Rectal smooth muscle tissue (tissue), 1 donor: Measurements from ENCODE around the gene F8.

Source experiments
- H3K27ac ChIP-seq: one replicate; pipeline ENCODE4 v1.7.0; 2013; ENCODE audit warnings: low read depth, low read length, inconsistent platforms
- H3K27me3 ChIP-seq: one replicate; pipeline ENCODE4 v1.7.0; 2013; ENCODE audit warnings: low read length; ENCODE audit not compliant: control insufficient read depth, insufficient read depth
- H3K36me3 ChIP-seq: one replicate; pipeline ENCODE4 v1.7.0; 2013; ENCODE audit warnings: low read length; ENCODE audit not compliant: control insufficient read depth, insufficient read depth
- H3K4me1 ChIP-seq: one replicate; pipeline ENCODE4 v1.7.0; 2013; ENCODE audit warnings: low read length; ENCODE audit not compliant: control insufficient read depth, insufficient read depth
- H3K4me3 ChIP-seq: one replicate; pipeline ENCODE4 v1.7.0; 2013; ENCODE audit warnings: low read length
- H3K9ac ChIP-seq: one replicate; pipeline ENCODE4 v1.7.0; 2013; ENCODE audit warnings: low read length

The F8 gene

DNA sequence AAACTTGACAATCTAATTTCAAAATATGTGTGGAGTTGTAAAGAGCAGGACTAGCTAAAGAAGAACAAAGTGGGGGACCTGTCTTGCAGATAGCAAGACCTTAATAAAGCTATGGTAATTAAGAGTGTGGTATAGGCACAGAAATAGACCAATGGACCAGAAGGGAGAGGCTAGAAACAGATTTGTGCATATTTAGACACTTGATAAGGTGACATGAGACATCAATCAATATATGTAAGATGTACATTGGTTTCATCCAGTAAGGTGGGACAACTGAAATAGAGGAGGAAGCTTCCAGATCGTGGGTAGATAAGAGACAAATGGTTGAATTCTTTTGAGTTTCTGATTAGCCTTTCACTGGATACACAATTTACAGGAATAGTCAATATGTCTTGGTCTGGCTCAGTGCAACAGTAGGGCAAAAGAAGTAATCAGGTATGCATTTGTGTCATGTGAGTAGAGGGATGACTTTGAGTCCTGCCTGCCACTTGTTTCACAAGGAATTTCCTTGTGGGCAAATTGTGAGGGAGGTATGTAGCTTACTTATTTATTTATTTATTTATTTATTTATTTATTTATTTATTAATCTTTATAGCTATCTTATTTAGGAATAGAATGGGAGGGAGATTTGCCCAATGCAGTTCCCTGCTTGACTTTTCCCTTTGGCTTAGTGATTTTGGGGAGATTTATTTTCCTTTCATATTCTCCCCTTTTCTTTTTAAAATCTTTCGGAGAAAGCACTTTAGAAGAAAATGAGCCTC lies 210.0 kb downstream of the F8 start:
- no peak overlapping the region for H3K9ac ChIP-seq
- H3K27ac ChIP-seq, result no peak overlapping the region
- no peaks in the 10 kb centered on the region for H3K4me1 ChIP-seq
- H3K27me3 ChIP-seq, result no peaks in the 10 kb centered on the region
- no peaks in the 10 kb centered on the region for H3K36me3 ChIP-seq
- no peak overlapping the region for H3K4me3 ChIP-seq

DNA sequence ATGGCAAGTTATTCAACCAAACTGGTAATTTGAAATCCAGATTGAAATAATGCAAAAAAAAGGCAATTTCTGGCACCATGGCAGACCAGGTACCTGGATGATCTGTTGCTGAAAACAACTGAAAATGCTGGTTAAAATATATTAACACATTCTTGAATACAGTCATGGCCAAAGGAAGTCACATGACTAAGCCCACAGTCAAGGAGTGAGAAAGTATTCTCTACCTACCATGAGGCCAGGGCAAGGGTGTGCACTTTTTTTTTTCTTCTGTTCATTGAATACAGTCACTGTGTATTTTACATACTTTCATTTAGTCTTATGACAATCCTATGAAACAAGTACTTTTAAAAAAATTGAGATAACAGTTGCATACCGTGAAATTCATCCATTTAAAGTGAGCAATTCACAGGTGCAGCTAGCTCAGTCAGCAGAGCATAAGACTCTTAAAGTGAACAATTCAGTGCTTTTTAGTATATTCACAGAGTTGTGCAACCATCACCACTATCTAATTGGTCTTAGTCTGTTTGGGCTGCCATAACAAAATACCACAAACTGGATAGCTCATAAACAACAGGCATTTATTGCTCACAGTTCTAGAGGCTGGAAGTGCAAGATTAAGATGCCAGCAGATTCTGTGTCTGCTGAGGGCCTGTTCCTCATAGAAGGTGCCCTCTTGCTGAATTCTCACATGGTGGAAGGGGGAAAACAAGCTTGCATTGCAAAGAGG lies 212.4 kb downstream of the F8 start:
- no peaks in the 10 kb centered on the region for H3K4me1 ChIP-seq
- no peak overlapping the region for H3K27ac ChIP-seq
- H3K36me3 ChIP-seq, result no peaks in the 10 kb centered on the region
- H3K27me3 ChIP-seq, result no peaks in the 10 kb centered on the region
- no peak overlapping the region for H3K4me3 ChIP-seq
- H3K9ac ChIP-seq, result no peak overlapping the region

DNA sequence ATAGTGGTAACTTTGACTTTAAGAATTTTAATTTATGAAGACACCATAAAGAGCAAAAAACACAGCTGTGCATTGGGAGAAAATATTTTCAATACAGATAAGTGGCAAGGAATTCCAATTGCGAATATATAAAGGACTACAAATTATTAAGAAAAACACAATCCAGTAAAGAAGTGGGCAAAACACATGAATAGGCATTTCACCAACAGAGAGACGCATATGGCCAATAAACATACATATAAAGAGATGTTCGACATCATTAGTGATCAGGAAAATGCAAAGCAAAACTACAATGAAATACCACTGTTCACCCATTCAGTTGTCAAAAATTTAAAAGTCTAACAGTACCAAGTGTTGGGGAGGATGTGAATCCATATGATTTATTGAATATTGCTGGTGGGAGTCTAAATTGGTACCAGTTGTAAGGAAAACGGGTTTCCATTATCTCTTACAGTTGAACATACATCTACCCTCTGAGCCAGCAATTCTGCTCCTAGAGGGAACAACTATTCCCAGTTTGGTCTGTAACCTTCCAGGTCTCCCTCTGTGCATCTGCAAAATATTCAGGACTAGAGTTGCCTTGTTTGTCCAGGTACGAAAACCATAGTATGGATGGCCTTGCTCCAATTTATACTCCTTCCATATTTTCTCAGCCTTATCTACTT lies 215.6 kb downstream of the F8 start:
- no peak overlapping the region for H3K4me3 ChIP-seq
- H3K27me3 ChIP-seq, result no peaks in the 10 kb centered on the region
- no peaks in the 10 kb centered on the region for H3K4me1 ChIP-seq
- H3K9ac ChIP-seq, result no peak overlapping the region
- H3K36me3 ChIP-seq, result no peaks in the 10 kb centered on the region
- no peak overlapping the region for H3K27ac ChIP-seq

DNA sequence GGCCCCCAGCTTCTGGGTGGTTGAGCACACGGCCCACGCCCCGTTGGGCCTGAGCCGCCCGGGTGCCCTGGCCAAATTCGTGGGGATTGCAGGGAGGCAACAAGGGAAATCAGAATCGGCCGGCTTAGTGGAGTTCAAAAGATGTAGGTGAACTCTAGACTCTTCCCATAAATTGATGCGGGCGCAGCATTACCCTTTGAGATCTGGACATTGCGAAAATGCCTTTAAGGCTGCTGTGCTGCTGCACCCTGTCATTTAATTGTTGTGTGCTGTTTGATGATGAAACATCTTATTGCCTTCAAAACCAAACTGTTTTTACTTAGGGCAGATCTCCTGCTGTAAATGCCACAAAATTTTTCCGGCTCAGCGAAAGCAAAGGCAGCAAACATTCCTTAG lies 216.8 kb downstream of the F8 start:
- Histone ChIP-seq H3K9ac (no peak overlapping the region), H3K27ac (peak overlapping the region; percentile 46), H3K4me1 (no peaks in the 10 kb centered on the region), H3K36me3 (no peaks in the 10 kb centered on the region), H3K27me3 (no peaks in the 10 kb centered on the region), H3K4me3 (peak overlapping the region; percentile 60)

DNA sequence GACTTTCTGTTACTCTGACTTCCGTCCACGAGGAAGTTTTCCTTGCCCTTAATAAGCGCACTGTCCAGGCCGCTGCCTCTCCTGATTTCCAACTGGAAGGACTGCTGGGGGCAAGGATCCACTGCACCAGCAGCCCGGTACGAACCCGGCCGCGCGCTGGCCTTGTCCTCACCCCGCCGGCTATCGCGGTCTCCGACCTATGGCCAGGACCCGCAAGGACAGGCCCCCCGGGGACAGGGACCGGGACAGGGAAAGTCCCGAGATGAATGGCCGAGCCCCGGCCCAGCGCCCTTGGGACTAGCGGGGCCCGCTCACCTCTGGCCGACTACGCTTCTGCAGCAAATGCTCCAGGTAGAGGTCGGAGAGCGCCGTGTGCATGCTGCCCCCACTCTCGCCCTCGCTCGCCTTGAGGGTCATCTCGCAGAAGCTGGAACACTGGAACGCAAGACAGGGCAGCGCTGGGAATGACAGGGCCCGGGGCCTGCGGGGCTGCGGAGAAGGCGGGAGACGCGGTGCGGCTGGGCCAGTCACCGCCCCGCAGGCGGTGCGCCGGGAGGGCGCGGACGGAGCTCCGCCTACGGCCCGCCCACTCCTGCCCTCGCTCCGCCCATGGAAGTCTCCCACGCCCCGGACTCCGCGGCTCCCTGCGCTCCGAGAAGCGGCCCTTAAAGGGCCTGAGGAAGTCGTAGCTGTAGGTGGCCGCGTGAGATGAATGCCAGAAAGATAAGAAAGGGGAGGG lies 217.4 kb downstream of the F8 start, which contains the start of gene MPP1:
TSS of gene MPP1 (minus strand) at position 529 of the 739 bp plus-strand sequence. CDS start at position 417, 112 bp downstream.
- no peaks in the 10 kb centered on the region for H3K27me3 ChIP-seq
- peak within 1 kb of the TSS; percentile 79 for H3K4me3 ChIP-seq
- no peak within 1 kb of the TSS for H3K9ac ChIP-seq
- peak within 1 kb of the TSS; percentile 61 for H3K27ac ChIP-seq
- H3K4me1 ChIP-seq, result no peaks in the 10 kb centered on the region
- H3K36me3 ChIP-seq, result no peaks in the 10 kb centered on the region

DNA sequence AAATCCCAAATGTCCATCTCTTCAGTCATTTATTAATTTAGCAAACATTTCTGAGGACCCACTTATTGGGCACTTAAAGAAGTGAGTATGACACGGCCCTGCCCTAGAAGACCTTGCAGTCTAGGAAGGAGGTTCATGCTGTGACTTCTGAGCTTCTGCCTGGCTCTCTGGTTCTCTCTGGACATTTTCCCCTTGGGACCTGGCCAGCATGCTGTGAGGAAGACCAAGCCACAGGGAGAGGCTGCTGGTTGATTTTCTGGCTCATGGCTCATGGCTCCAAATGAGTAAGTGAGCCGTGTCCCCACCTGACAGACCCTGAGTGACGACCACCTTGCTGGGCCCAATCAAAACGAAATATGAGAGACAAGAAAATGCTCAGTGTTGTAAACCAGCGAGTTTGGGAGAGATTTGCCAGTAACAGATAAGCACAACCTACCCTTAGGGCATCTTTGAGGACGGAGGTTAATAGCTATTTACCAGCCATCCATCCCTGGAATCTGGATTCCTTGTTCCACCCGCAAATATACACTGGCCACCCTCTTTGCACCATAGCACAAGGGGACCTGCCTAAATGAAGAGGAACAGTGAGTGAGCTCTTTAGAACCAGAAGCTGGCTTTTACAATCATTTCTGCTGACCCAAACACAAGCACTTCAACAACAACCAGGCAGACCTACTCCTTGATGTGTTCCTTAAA lies 218.1 kb downstream of the F8 start:
- H3K27me3 ChIP-seq, result no peaks in the 10 kb centered on the region
- peak overlapping the region; percentile 61 for H3K27ac ChIP-seq
- H3K4me1 ChIP-seq, result no peaks in the 10 kb centered on the region
- H3K36me3 ChIP-seq, result no peaks in the 10 kb centered on the region
- H3K9ac ChIP-seq, result no peak overlapping the region
- peak overlapping the region; percentile 79 for H3K4me3 ChIP-seq

DNA sequence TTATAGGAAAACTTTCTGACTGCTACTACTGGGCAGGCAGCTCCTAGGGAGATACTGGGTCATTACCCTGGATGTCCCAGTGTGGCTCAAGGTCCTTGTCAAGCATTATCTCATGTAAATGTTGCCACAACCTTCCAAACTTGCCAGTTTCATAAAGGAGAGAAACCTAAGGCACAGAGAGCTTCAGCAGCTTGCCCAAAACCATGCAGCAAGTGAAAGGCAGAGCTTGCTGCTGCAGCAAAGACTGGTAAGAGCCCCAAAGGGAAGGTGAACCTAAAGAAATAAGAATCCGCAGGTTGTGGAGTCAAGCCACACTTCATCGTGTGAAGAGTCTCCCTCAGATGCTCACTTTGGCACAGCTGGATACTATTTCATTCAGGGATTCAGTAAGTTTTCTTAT lies 219.6 kb downstream of the F8 start:
- Histone ChIP-seq H3K36me3 (no peaks in the 10 kb centered on the region), H3K27ac (no peak overlapping the region), H3K9ac (no peak overlapping the region), H3K4me3 (no peak overlapping the region), H3K4me1 (no peaks in the 10 kb centered on the region), H3K27me3 (no peaks in the 10 kb centered on the region)

DNA sequence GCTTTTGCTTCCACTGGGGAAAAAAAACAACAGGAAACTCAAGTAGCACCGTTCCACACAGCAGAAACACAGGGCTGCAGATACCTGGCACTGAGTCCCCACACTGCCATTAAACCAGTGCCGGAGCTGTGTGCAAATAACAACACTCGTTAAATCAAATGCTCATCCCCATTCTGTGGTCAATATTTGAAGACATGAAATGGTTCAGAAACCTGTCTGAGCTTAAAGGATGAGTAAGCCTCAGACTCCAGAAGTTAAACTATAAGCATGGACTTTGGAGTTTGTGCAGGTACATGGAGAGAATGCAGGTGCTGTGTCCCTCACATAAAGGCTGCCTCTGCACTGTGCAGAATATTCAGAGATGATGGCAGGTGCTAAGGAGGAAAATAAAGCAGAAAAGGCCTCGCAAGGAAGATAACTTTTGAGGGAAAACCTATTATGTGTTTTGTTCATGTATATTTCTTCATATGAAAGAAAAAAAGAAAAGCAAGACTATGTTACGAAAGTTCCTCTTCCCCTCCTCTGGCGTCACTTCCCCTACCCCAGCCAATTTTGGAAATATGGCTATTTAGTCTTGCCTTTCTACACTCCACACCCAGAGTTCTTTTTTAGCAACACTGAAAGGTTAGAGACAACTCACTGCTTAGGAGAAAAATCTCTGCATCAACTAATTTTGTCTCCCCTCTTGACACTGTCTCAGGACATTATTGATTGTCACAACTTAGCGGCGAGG lies 221.9 kb downstream of the F8 start:
- Histone ChIP-seq H3K27me3 (no peaks in the 10 kb centered on the region), H3K4me1 (no peaks in the 10 kb centered on the region), H3K9ac (no peak overlapping the region), H3K36me3 (no peaks in the 10 kb centered on the region), H3K4me3 (no peak overlapping the region), H3K27ac (no peak overlapping the region)

DNA sequence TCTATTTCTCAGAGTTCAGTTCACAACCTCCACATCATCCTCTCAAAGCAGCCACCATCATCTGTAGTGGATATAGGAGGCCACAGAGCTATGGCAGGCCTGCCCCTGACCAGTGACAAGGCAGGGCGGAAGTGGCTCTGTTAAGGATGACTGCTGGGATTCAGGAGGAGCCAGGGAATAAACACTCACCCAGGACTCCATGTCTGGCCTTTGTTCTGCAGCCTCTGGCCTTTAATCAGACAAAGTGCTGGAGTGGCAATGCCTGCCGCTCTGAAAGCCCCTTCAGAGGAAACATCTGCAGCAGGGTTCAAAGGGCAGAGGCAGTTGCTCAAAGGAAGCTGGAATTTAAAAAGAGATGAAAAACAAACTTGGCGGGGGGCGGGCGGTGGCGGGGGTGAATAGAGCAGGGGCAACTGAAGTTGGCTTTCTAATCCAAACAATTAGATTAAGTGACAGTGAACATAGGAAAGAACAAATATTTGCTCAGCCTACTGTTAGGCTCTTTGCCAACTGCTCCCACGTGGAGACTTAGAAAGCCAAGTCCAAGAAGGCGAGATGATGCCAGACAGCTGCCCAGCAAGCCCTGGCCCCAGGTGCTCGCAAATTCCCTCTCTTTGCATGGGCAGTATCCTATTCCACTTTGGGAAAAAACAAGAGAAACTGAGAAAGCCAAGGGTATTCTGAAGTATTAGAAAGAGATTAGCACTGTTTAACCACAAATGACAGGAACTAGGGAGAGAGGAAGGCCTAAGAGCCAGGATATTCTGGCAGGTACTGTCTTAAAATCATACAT lies 222.8 kb downstream of the F8 start:
- Histone ChIP-seq H3K27me3 (no peaks in the 10 kb centered on the region), H3K9ac (no peak overlapping the region), H3K36me3 (no peaks in the 10 kb centered on the region), H3K4me3 (no peak overlapping the region), H3K27ac (peak overlapping the region; percentile 33), H3K4me1 (no peaks in the 10 kb centered on the region)

DNA sequence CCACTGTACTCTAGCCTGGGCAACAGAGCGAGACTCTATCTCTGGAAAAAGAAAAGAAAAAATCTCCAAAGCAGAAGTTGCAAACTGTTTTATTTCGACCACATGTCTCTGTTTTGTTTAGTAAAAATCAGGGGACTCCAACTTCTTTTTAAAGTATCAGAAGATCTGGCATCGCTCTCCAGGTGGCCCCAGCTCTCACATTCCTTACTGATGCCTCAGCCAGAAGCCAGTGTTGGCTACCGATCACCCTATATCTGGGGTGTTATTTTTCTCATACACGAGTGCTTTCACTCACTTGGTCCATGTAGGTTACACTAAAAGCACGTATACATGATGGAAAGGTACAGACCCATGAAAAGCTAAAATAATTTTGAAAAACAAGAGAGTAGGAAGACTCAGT lies 225.5 kb downstream of the F8 start:
- H3K4me1 ChIP-seq, result no peaks in the 10 kb centered on the region

DNA sequence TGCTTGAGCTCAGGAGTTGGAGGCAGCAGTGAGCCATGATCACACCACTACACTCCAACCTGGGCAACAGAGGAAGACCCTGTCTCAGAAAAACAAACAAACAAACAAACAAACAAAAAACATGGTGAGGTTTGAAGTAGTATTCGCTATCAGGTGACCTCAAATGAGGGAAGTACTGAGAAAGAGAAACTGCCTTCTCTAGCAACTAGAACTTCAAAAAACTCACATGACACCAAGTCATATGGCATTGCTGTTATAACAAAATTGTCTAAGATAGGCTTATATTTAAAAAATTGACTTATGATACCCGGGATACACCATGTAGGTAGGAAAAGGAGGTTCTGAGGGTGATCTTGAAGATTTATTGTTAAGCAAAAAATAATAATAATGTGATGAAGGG lies 227.5 kb downstream of the F8 start:
- no peaks in the 10 kb centered on the region for H3K36me3 ChIP-seq
- H3K4me3 ChIP-seq, result no peak overlapping the region
- no peaks in the 10 kb centered on the region for H3K27me3 ChIP-seq
- no peak overlapping the region for H3K9ac ChIP-seq
- no peaks in the 10 kb centered on the region for H3K4me1 ChIP-seq
- no peak overlapping the region for H3K27ac ChIP-seq

More for the DNA sequence above, 225.5 kb downstream of the F8 start:
- no peaks in the 10 kb centered on the region for H3K27me3 ChIP-seq
- no peaks in the 10 kb centered on the region for H3K36me3 ChIP-seq
- H3K27ac ChIP-seq, result no peak overlapping the region
- no peak overlapping the region for H3K9ac ChIP-seq
- no peak overlapping the region for H3K4me3 ChIP-seq
